ENCODE measurements around the gene ZMYND10. TPM values are rescaled to one million over a fixed set of nuclear protein-coding genes. Genes with fewer than 3 reads are reported as not detected.

The ZMYND10 gene
- total RNA-seq, 1 experiment from 2014 or later = 0.67 TPM

DNA sequence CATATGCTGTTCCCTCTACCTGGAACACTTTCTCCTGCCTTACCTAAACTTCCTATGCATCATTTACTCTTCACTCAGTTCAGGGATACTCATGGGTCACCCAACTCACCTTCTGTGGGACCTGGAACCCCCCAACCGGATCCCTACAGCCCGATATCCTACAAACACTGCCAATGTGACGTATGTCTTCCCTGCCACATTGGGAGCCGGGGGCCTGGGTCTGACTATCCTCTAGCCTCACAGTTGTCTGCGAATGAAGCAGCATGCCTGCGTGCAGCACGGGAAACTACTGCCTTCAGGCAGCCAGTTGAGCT is 4.6 kb upstream of the ZMYND10 start:
- ChIA-PET POLR2A (ENCODE audit: low non-redundant PET) (no interaction called here), CTCF (no interaction called here)
- no peak for DNase-seq (ENCODE audit: low spot score)
- intact Hi-C loops (cut with micrococcal nuclease; ENCODE audit: unreplicated experiment) = loop anchor here (5.0 kb wide), 1 partner anchor 192 kb away; no protein-coding TSS in a partner anchor
- H3K27me3 ChIP-seq (replicated peaks; ENCODE audit: insufficient read depth, low read depth, low read length, poor library complexity) = no peaks in the 10 kb centered on the region
- peak overlapping the region; percentile 72 for H3K4me3 ChIP-seq (ENCODE audit: low read depth, low read length, poor library complexity, severe bottlenecking)
- H3K4me1 ChIP-seq (ENCODE audit: insufficient read depth, low read length, poor library complexity, severe bottlenecking) = peaks cover 11% of the 10 kb centered on the region
- no peak for TF ChIP-seq EZH2 (IDR thresholded peaks at IDR 0.05; ENCODE audit: borderline replicate concordance, low read depth, low read length, poor library complexity, severe bottlenecking)
- TF ChIP-seq, protein P1, sequence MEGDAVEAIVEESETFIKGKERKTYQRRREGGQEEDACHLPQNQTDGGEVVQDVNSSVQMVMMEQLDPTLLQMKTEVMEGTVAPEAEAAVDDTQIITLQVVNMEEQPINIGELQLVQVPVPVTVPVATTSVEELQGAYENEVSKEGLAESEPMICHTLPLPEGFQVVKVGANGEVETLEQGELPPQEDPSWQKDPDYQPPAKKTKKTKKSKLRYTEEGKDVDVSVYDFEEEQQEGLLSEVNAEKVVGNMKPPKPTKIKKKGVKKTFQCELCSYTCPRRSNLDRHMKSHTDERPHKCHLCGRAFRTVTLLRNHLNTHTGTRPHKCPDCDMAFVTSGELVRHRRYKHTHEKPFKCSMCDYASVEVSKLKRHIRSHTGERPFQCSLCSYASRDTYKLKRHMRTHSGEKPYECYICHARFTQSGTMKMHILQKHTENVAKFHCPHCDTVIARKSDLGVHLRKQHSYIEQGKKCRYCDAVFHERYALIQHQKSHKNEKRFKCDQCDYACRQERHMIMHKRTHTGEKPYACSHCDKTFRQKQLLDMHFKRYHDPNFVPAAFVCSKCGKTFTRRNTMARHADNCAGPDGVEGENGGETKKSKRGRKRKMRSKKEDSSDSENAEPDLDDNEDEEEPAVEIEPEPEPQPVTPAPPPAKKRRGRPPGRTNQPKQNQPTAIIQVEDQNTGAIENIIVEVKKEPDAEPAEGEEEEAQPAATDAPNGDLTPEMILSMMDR (conservative IDR thresholded peaks at IDR 0.05; ENCODE audit: low read depth, low read length) = no peak
- H3K36me3 ChIP-seq (ENCODE audit: insufficient read depth, low read length, poor library complexity, severe bottlenecking) = peaks cover 3% of the 10 kb centered on the region
- H3K9me3 ChIP-seq (ENCODE audit: low read depth, low read length, poor library complexity, severe bottlenecking) = no peaks in the 10 kb centered on the region
- BruUV-seq (replicated peaks) = TSS peak; percentile 31
- H3K27ac ChIP-seq (ENCODE audit: low read depth, low read length, poor library complexity, severe bottlenecking) = peak overlapping the region; percentile 92

DNA sequence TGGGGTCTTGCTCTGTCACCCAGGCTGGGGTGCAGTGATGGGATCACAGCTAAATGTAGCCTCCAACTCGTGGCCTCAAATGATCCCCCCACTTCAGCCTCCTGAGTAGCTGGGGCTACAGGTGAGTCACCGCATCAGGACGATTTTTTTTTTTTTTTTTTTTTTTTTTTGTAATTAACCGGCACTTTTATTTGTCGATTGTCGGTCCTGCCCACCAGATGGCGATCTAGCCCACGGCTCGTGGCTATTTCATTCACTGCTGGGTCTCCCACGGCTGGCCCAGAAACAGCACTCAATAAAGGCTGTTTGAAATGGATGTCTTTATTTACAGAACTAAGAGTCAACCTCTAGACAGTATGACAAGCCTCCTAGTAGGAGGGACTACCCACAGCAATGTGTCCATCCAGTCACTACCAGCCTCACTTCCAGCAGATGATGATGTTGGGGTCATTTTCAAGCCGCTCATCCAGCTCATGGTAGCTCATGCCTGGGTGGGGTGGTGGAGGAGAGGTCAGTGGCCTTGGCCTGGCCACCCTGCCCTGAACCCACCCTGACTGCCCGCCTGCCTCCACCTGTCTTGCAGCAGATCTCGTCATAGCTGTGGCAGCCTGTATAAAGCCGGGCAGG is 1.8 kb upstream of the ZMYND10 start:
- no TSS peak for BruUV-seq (replicated peaks)
- Histone ChIP-seq H3K4me1 (ENCODE audit: insufficient read depth, low read length, poor library complexity, severe bottlenecking) (peaks cover 11% of the 10 kb centered on the region), H3K9me3 (ENCODE audit: low read depth, low read length, poor library complexity, severe bottlenecking) (no peaks in the 10 kb centered on the region), H3K27me3 (replicated peaks; ENCODE audit: insufficient read depth, low read depth, low read length, poor library complexity) (no peaks in the 10 kb centered on the region), H3K27ac (ENCODE audit: low read depth, low read length, poor library complexity, severe bottlenecking) (no peak overlapping the region), H3K36me3 (ENCODE audit: insufficient read depth, low read length, poor library complexity, severe bottlenecking) (no peaks in the 10 kb centered on the region), H3K4me3 (ENCODE audit: low read depth, low read length, poor library complexity, severe bottlenecking) (no peak overlapping the region)
- intact Hi-C loops (cut with micrococcal nuclease; ENCODE audit: unreplicated experiment) = loop anchor here (2.0 kb wide), 1 partner anchor 204 kb away; no protein-coding TSS in a partner anchor
- POLR2A ChIA-PET (ENCODE audit: low non-redundant PET) = no interaction called here
- no peak for TF ChIP-seq EZH2 (IDR thresholded peaks at IDR 0.05; ENCODE audit: borderline replicate concordance, low read depth, low read length, poor library complexity, severe bottlenecking)
- TF ChIP-seq, protein P1 (conservative IDR thresholded peaks at IDR 0.05; ENCODE audit: low read depth, low read length) = peak; percentile 60
- CTCF ChIA-PET = interaction anchor here (0.6 to 0.7 kb wide), 2 partner anchors 195 to 979 kb away, joined by 3 to 5 read pairs; no protein-coding TSS in a partner anchor
- peak; percentile 68 for DNase-seq (ENCODE audit: low spot score)

DNA sequence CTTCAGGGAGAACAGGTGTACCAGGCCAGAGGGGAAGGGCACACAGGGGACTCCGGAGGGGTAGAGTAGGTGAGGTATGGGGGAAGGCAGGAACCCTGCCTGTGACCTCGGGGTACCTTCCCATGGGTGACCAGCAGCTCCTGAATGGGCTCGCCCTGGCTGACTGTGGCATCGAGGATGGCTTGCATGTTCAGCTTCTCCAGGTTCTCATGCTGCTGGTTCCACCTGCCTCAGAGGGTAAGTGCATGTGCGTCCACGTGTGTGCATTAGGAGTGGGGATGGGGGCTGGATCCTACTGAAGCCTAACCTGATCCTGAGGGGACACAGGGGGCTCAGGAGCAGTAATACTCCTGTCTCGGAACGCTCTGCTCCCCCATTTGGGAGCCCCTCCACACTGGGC is 524 bp downstream of the ZMYND10 start:
- Histone ChIP-seq H3K36me3 (ENCODE audit: insufficient read depth, low read length, poor library complexity, severe bottlenecking) (no peaks in the 10 kb centered on the region), H3K27me3 (replicated peaks; ENCODE audit: insufficient read depth, low read depth, low read length, poor library complexity) (no peaks in the 10 kb centered on the region), H3K4me3 (ENCODE audit: low read depth, low read length, poor library complexity, severe bottlenecking) (peak overlapping the region; percentile 40), H3K9me3 (ENCODE audit: low read depth, low read length, poor library complexity, severe bottlenecking) (no peaks in the 10 kb centered on the region), H3K4me1 (ENCODE audit: insufficient read depth, low read length, poor library complexity, severe bottlenecking) (peaks cover 6% of the 10 kb centered on the region), H3K27ac (ENCODE audit: low read depth, low read length, poor library complexity, severe bottlenecking) (no peak overlapping the region)
- CTCF ChIA-PET = no interaction called here
- no TSS peak for BruUV-seq (replicated peaks)
- DNase-seq (ENCODE audit: low spot score) = no peak
- TF ChIP-seq EZH2 (IDR thresholded peaks at IDR 0.05; ENCODE audit: borderline replicate concordance, low read depth, low read length, poor library complexity, severe bottlenecking) = no peak
- TF ChIP-seq, protein P1 (conservative IDR thresholded peaks at IDR 0.05; ENCODE audit: low read depth, low read length) = no peak
- intact Hi-C loops (cut with micrococcal nuclease; ENCODE audit: unreplicated experiment) = no loop called here
- POLR2A ChIA-PET (ENCODE audit: low non-redundant PET) = interaction anchor here (0.6 kb wide), 1 partner anchor 241 kb away, joined by 11 read pairs; no protein-coding TSS in a partner anchor

Data from A673 (cell line).